Measurements from ENCODE around the gene ARHGEF17.

ARHGEF17 gene

GRCh38 chr11:73399159-73399590 lies 91.1 kb downstream of the ARHGEF17 start:
- POLR2A ChIA-PET, result interaction anchor here (1.2 to 1.6 kb wide), 2 partner anchors 48 to 199 kb away, joined by 3 to 6 read pairs; partner anchors contain the start of gene FAM168A
- no peak for TF ChIP-seq CTBP1 (IDR thresholded peaks at IDR 0.05; ENCODE audit: borderline replicate concordance)
- TF ChIP-seq SUZ12 (IDR thresholded peaks at IDR 0.05), result no peak
- TF ChIP-seq FOXK2 (IDR thresholded peaks at IDR 0.05), result no peak
- no peak for TF ChIP-seq FOXA1 (IDR thresholded peaks at IDR 0.05)
- no peak for TF ChIP-seq L3MBTL2 (conservative IDR thresholded peaks at IDR 0.05)
- no peak for TF ChIP-seq PKNOX1 (IDR thresholded peaks at IDR 0.05)
- no peak for TF ChIP-seq ELF4 (IDR thresholded peaks at IDR 0.05)
- TF ChIP-seq HDGF (IDR thresholded peaks at IDR 0.05; ENCODE audit: borderline replicate concordance), result no peak
- no peak for TF ChIP-seq TARDBP (IDR thresholded peaks at IDR 0.05)
- TF ChIP-seq ZNF384 (IDR thresholded peaks at IDR 0.05), result no peak
- TF ChIP-seq FOXM1 (IDR thresholded peaks at IDR 0.05; ENCODE audit: borderline replicate concordance), result no peak
- no peak for TF ChIP-seq BHLHE40 (IDR thresholded peaks at IDR 0.05; ENCODE audit: borderline replicate concordance)
- TF ChIP-seq ARNT (IDR thresholded peaks at IDR 0.05), result no peak
- no peak for TF ChIP-seq NFRKB (IDR thresholded peaks at IDR 0.05)
- TF ChIP-seq LEF1 (IDR thresholded peaks at IDR 0.05; ENCODE audit: borderline replicate concordance), result no peak
- TF ChIP-seq SP1 (IDR thresholded peaks at IDR 0.05), result no peak
- DNase-seq (ENCODE audit: extremely low spot score), result no peak

GRCh38 chr11:73399636-73400035 lies 91.6 kb downstream of the ARHGEF17 start:
- TF ChIP-seq PKNOX1 (IDR thresholded peaks at IDR 0.05), result no peak
- TF ChIP-seq NFRKB (IDR thresholded peaks at IDR 0.05), result no peak
- TF ChIP-seq FOXK2 (IDR thresholded peaks at IDR 0.05), result no peak
- no peak for TF ChIP-seq CTBP1 (IDR thresholded peaks at IDR 0.05; ENCODE audit: borderline replicate concordance)
- TF ChIP-seq HDGF (IDR thresholded peaks at IDR 0.05; ENCODE audit: borderline replicate concordance), result no peak
- no peak for TF ChIP-seq ZNF384 (IDR thresholded peaks at IDR 0.05)
- no peak for TF ChIP-seq LEF1 (IDR thresholded peaks at IDR 0.05; ENCODE audit: borderline replicate concordance)
- no peak for TF ChIP-seq FOXM1 (IDR thresholded peaks at IDR 0.05; ENCODE audit: borderline replicate concordance)
- no peak for TF ChIP-seq BHLHE40 (IDR thresholded peaks at IDR 0.05; ENCODE audit: borderline replicate concordance)
- no peak for TF ChIP-seq ELF4 (IDR thresholded peaks at IDR 0.05)
- no peak for TF ChIP-seq SP1 (IDR thresholded peaks at IDR 0.05)
- TF ChIP-seq SUZ12 (IDR thresholded peaks at IDR 0.05), result no peak
- no peak for TF ChIP-seq L3MBTL2 (conservative IDR thresholded peaks at IDR 0.05)
- TF ChIP-seq TARDBP (IDR thresholded peaks at IDR 0.05), result no peak
- no peak for TF ChIP-seq ARNT (IDR thresholded peaks at IDR 0.05)
- no peak for TF ChIP-seq FOXA1 (IDR thresholded peaks at IDR 0.05)
- CTCF ChIA-PET, result interaction anchor here (1.6 kb wide), 2 partner anchors 48 to 261 kb away, joined by 4 to 7 read pairs; no protein-coding TSS in a partner anchor
- POLR2A ChIA-PET, result interaction anchor here (1.2 to 1.6 kb wide), 2 partner anchors 48 to 199 kb away, joined by 3 to 6 read pairs; partner anchors contain the start of gene FAM168A
- DNase-seq (ENCODE audit: extremely low spot score), result no peak

More at GRCh38 chr11:73399159-73399590, 91.1 kb downstream of the ARHGEF17 start:
- CTCF ChIA-PET, result interaction anchor here (1.6 kb wide), 1 partner anchor 262 kb away, joined by 7 read pairs; no protein-coding TSS in a partner anchor

GRCh38 chr11:73400293-73400692 lies 92.2 kb downstream of the ARHGEF17 start:
- POLR2A ChIA-PET, result interaction anchor here (1.2 to 1.6 kb wide), 2 partner anchors 49 to 198 kb away, joined by 3 to 6 read pairs; partner anchors contain the start of gene FAM168A
- TF ChIP-seq SP1 (IDR thresholded peaks at IDR 0.05) (no peak), FOXM1 (IDR thresholded peaks at IDR 0.05; ENCODE audit: borderline replicate concordance) (no peak)
- no peak for DNase-seq (ENCODE audit: extremely low spot score)
- CTCF ChIA-PET, result interaction anchor here (1.6 kb wide), 2 partner anchors 49 to 260 kb away, joined by 4 to 7 read pairs; no protein-coding TSS in a partner anchor

- TF ChIP-seq SUZ12 (IDR thresholded peaks at IDR 0.05), result no peak
- TF ChIP-seq ELF4 (IDR thresholded peaks at IDR 0.05), result no peak
- no peak for TF ChIP-seq FOXK2 (IDR thresholded peaks at IDR 0.05)
- no peak for TF ChIP-seq PKNOX1 (IDR thresholded peaks at IDR 0.05)
- TF ChIP-seq CTBP1 (IDR thresholded peaks at IDR 0.05; ENCODE audit: borderline replicate concordance), result no peak
- TF ChIP-seq L3MBTL2 (conservative IDR thresholded peaks at IDR 0.05), result no peak
- no peak for TF ChIP-seq HDGF (IDR thresholded peaks at IDR 0.05; ENCODE audit: borderline replicate concordance)
- TF ChIP-seq TARDBP (IDR thresholded peaks at IDR 0.05), result no peak
- no peak for TF ChIP-seq ZNF384 (IDR thresholded peaks at IDR 0.05)
- ChIA-PET POLR2A (no interaction called here), CTCF (interaction anchor here (1.6 kb wide), 1 partner anchor 50 kb away, joined by 4 read pairs; no protein-coding TSS in a partner anchor)
- no peak for DNase-seq (ENCODE audit: extremely low spot score)
These were observed 93.3 kb downstream of the ARHGEF17 start for GRCh38 chr11:73401217-73401923.

GRCh38 chr11:73401924-73402833 lies 94.1 kb downstream of the ARHGEF17 start:
- ChIA-PET POLR2A (no interaction called here), CTCF (interaction anchor here (1.1 kb wide), 2 partner anchors 9 to 258 kb away, joined by 3 to 6 read pairs; no protein-coding TSS in a partner anchor)
- DNase-seq (ENCODE audit: extremely low spot score), result no peak
- TF ChIP-seq ZNF384 (IDR thresholded peaks at IDR 0.05) (no peak), ELF4 (IDR thresholded peaks at IDR 0.05) (no peak), NFRKB (IDR thresholded peaks at IDR 0.05) (no peak), HDGF (IDR thresholded peaks at IDR 0.05; ENCODE audit: borderline replicate concordance) (no peak), SP1 (IDR thresholded peaks at IDR 0.05) (no peak), PKNOX1 (IDR thresholded peaks at IDR 0.05) (no peak), SUZ12 (IDR thresholded peaks at IDR 0.05) (no peak), BHLHE40 (IDR thresholded peaks at IDR 0.05; ENCODE audit: borderline replicate concordance) (no peak), FOXM1 (IDR thresholded peaks at IDR 0.05; ENCODE audit: borderline replicate concordance) (no peak), FOXA1 (IDR thresholded peaks at IDR 0.05) (no peak), CTBP1 (IDR thresholded peaks at IDR 0.05; ENCODE audit: borderline replicate concordance) (no peak), LEF1 (IDR thresholded peaks at IDR 0.05; ENCODE audit: borderline replicate concordance) (no peak), FOXK2 (IDR thresholded peaks at IDR 0.05) (no peak), L3MBTL2 (conservative IDR thresholded peaks at IDR 0.05) (no peak), ARNT (IDR thresholded peaks at IDR 0.05) (no peak), TARDBP (IDR thresholded peaks at IDR 0.05) (no peak)
